Measurements from ENCODE around the gene TIAM1.

GRCh38 chr21:31140676-31141075, 203.4 kb downstream of the TIAM1 start:
- no peak for TF ChIP-seq EZH2 (IDR thresholded peaks at IDR 0.05; ENCODE audit: low read depth, low read length, severe bottlenecking)
- TF ChIP-seq CTCF (IDR thresholded peaks at IDR 0.05; ENCODE audit: control extremely low read depth in 1 of 3, insufficient read depth in 1 of 3, low read depth in 1 of 3, low read length in 3 of 3), result no peak
